ENCODE results near the gene DTYMK. TPM values are rescaled to one million over a fixed set of nuclear protein-coding genes. Genes with fewer than 3 reads are reported as not detected.
A peak's percentile ranks its signal among the peaks of the same experiment; 100 is the strongest.

Gene DTYMK
- total and polyA plus RNA-seq, 2 of the 8 experiments (the other 6 are each of a cell fraction or from before 2014, with no cell fraction given), result 58.3 to 69.9 TPM

- Histone ChIP-seq H3K36me3 (ENCODE audit: control insufficient read depth in 2 of 4, insufficient read depth in 4 of 4, low read length in 3 of 4) (peaks cover 4 to 29% (median 13%) of the 10 kb centered on the region in 4 experiments; a peak in 7 of 8 replicates), H3K4me2 (ENCODE audit: insufficient read depth in 1 of 2, low read depth in 2 of 2, low read length in 2 of 2) (peak overlapping the region; percentile 36 to 38; a peak in 3 of 4 replicates), H3K79me2 (ENCODE audit: control insufficient read depth in 1 of 2, insufficient read depth in 2 of 2, low read length in 2 of 2) (peaks cover 17 to 64% of the 10 kb centered on the region in 2 experiments), H2AFZ (ENCODE audit: low read length) (no peak overlapping the region), H2BK12ac (ENCODE audit: low read depth, low read length) (no peak overlapping the region), H4K5ac (ENCODE audit: insufficient read length, low read depth, low read length) (no peak overlapping the region), H3K27me3 (replicated peaks in 1 of 4; ENCODE audit: control insufficient read depth in 3 of 4, extremely low read depth in 1 of 4, insufficient read depth in 3 of 4, low read length in 3 of 4) (no peaks in the 10 kb centered on the region), H4K8ac (ENCODE audit: extremely low read depth, insufficient read depth, low read length) (no peak overlapping the region), H4K91ac (replicated peaks; ENCODE audit: insufficient read length, low read length) (no peak overlapping the region), H3K79me1 (ENCODE audit: low read depth, low read length) (peaks cover 17% of the 10 kb centered on the region), H3K14ac (ENCODE audit: insufficient read length) (no peak overlapping the region), H3K9ac (replicated peaks in 1 of 4; ENCODE audit: extremely low read depth in 1 of 4, low read depth in 3 of 4, low read length in 3 of 4) (no peak overlapping the region; a peak in 1 of 7 replicates), H3K56ac (replicated peaks; ENCODE audit: insufficient read length, low read depth, low read length) (no peak overlapping the region), H4K20me1 (replicated peaks in 1 of 2; ENCODE audit: control insufficient read depth in 1 of 2, insufficient read depth in 2 of 2, low read length in 2 of 2) (peaks cover 31 to 33% of the 10 kb centered on the region in 2 experiments), H2AK5ac (ENCODE audit: low read depth, low read length) (no peak overlapping the region), H2BK5ac (ENCODE audit: low read depth, low read length) (no peak overlapping the region; the same call in 1 of the 2 replicates), H2BK120ac (replicated peaks; ENCODE audit: low read depth, low read length) (no peak overlapping the region), H2BK20ac (ENCODE audit: low read length) (no peak overlapping the region), H3K23ac (ENCODE audit: insufficient read length) (no peak overlapping the region), H3K27ac (ENCODE audit: low read depth, low read length) (no peak overlapping the region), H2BK15ac (ENCODE audit: low read length) (no peak overlapping the region), H3K18ac (ENCODE audit: extremely low read depth, low read length) (no peak overlapping the region), H3K9me3 (ENCODE audit: insufficient read depth in 2 of 2, low read depth in 1 of 2, low read length in 1 of 2) (no peaks in the 10 kb centered on the region), H3K4ac (replicated peaks; ENCODE audit: insufficient read length, low read depth, low read length) (no peak overlapping the region), H3K4me1 (replicated peaks in 1 of 4; ENCODE audit: control insufficient read depth in 3 of 4, insufficient read depth in 4 of 4, low read length in 3 of 4) (peaks cover 2 to 11% (median 4%) of the 10 kb centered on the region in 4 experiments), H3K4me3 (ENCODE audit: extremely low read depth in 1 of 4, insufficient read depth in 2 of 4, low read depth in 3 of 4, low read length in 4 of 4) (no peak overlapping the region), H3K23me2 (ENCODE audit: low read depth, low read length) (no peaks in the 10 kb centered on the region)
- CTCF ChIA-PET (ENCODE audit: partially characterized antibody), result interaction anchor here (3.2 kb wide), 1 partner anchor 9 kb away, joined by 29 read pairs; no protein-coding TSS in a partner anchor
- 93% methylated on average over 6 of the region's 6 CpGs; no CpG with 5 or more reads in 1 of the 2 experiments for WGBS, 2 experiments (ENCODE audit: extremely low coverage in 1 of 2, insufficient coverage in 1 of 2, insufficient read length in 1 of 2, insufficient replicate concordance in 2 of 2, low coverage in 1 of 2, low lambda C conversion rate in 2 of 2, missing lambda C conversion rate in 1 of 2)
- FAIRE-seq (no peak), DNase-seq (ENCODE audit: low read depth in 1 of 2, low spot score in 2 of 2) (no peak)
- POLR2A ChIA-PET (ENCODE audit: partially characterized antibody), result interaction anchor here (1.8 to 2.2 kb wide), 2 partner anchors 12 to 20 kb away, joined by 6 read pairs; partner anchors contain the start of gene ATG4B
- TF ChIP-seq KDM1A (IDR thresholded peaks at IDR 0.05; ENCODE audit: borderline replicate concordance, low read length) (no peak), RXRA (IDR thresholded peaks at IDR 0.05; ENCODE audit: insufficient read depth, low read depth, low read length) (no peak), EP300 (IDR thresholded peaks at IDR 0.05; ENCODE audit: borderline replicate concordance in 1 of 2, low read depth in 2 of 2, low read length in 2 of 2) (no peak), USF2 (IDR thresholded peaks at IDR 0.05; ENCODE audit: low read length) (no peak), CHD2 (IDR thresholded peaks at IDR 0.05; ENCODE audit: low read length) (no peak), YY1 (IDR thresholded peaks at IDR 0.05; ENCODE audit: low read depth, low read length) (no peak), TCF12 (IDR thresholded peaks at IDR 0.05; ENCODE audit: low read depth, low read length) (no peak), POU5F1 (IDR thresholded peaks at IDR 0.05; ENCODE audit: low read depth, low read length) (no peak), MAFK (IDR thresholded peaks at IDR 0.05; ENCODE audit: low read depth, low read length) (no peak), TAF7 (optimal IDR thresholded peaks at IDR 0.05; ENCODE audit: borderline replicate concordance, low read depth, low read length) (no peak), ZNF274 (IDR thresholded peaks at IDR 0.05; ENCODE audit: borderline replicate concordance, extremely low read depth, low read length) (no peak), KDM5A (IDR thresholded peaks at IDR 0.05; ENCODE audit: low read length) (no peak), SRF (IDR thresholded peaks at IDR 0.05; ENCODE audit: low read depth, low read length) (no peak)
Observed at GRCh38 chr2:241649927-241650326, 36.7 kb downstream of the DTYMK start.
